GM12878 (cell line): Measurements from ENCODE around the gene CTSS. TPM values are rescaled to one million over a fixed set of nuclear protein-coding genes. Genes with fewer than 3 reads are reported as not detected.

Source experiments
- ATAC-seq: fragments of 200-7000 bp; cut with Tn5 transposase; 3 replicates; pipeline ENCODE4 v1.9.1; 2020; ENCODE audit warnings: mild to moderate bottlenecking, moderate library complexity
- BruUV-seq: library from RNA; stranded (reverse); fragments of 400-500 nt; replicated peaks from 2 replicates; lab custom pipeline; 2021; lab: Mats Ljungman, UMichigan
- CTCF ChIA-PET: fragments of 300-600 bp; sonication (Branson Sonifier 250); formaldehyde crosslinking; extraction: SDS; loops from one replicate; lab custom pipeline; 2021; ENCODE audit warnings: inconsistent platforms; lab: Yijun Ruan, JAX
- POLR2A ChIA-PET: fragments of 350-600 bp; formaldehyde crosslinking; extraction: SDS; loops from one replicate; lab custom pipeline; 2021; ENCODE audit warnings: inconsistent platforms; lab: Charles Lee
- RAD21 ChIA-PET: fragments of 300-600 bp; sonication (Branson Sonifier 250); formaldehyde crosslinking; loops from one replicate; lab custom pipeline; 2023; ENCODE audit warnings: antibody characterized with exemption; ENCODE audit not compliant: unreplicated experiment; lab: Charles Lee
- SMC1A ChIA-PET: fragments of 300-600 bp; sonication (Branson Sonifier 250); formaldehyde crosslinking; loops from one replicate; lab custom pipeline; 2023; ENCODE audit not compliant: unreplicated experiment, uncharacterized antibody; lab: Charles Lee
- DNase-seq: peaks from one replicate; pipeline ENCODE4 v3.0.0-alpha.2; 2011; ENCODE audit warnings: low read depth, low spot score
- FAIRE-seq: peaks from 3 replicates; lab custom pipeline; 2011; peaks lifted over from hg19 to GRCh38; lab: Jason Lieb, UNC
- H2AFZ ChIP-seq: 2 replicates; pipeline ENCODE4 v1.6.0; 2011; ENCODE audit warnings: low read depth, low read length, control low read depth; ENCODE audit not compliant: control insufficient read depth
- H3K27ac ChIP-seq: 2 replicates; pipeline ENCODE4 v1.5.1; 2011; ENCODE audit warnings: control low read depth; ENCODE audit not compliant: control insufficient read depth, insufficient read depth
- H3K27me3 ChIP-seq, 2 experiments: replicated peaks in 1 of 2; 2 replicates each; pipeline versions ENCODE4 v1.6.0 to v1.6.1; 2011; ENCODE audit warnings: low read length in 1 of 2; ENCODE audit not compliant: control insufficient read depth in 2 of 2, insufficient read depth in 2 of 2
- H3K36me3 ChIP-seq, 2 experiments: 2 replicates each; pipeline ENCODE4 v1.5.1; 2011; ENCODE audit warnings: low read length in 1 of 2; ENCODE audit not compliant: control insufficient read depth in 2 of 2, insufficient read depth in 2 of 2
- H3K4me1 ChIP-seq: 2 replicates; pipeline ENCODE4 v1.6.1; 2011; ENCODE audit warnings: mild to moderate bottlenecking, low read length, moderate library complexity, mixed read lengths; ENCODE audit not compliant: control insufficient read depth, insufficient read depth
- H3K4me2 ChIP-seq: 2 replicates; pipeline ENCODE4 v1.6.0; 2011; ENCODE audit warnings: control low read depth; ENCODE audit not compliant: control insufficient read depth, insufficient read depth
- H3K4me3 ChIP-seq: fragments of 200-600 bp; sonication (generic); 2 replicates; pipeline ENCODE4 v1.5.1; 2016
- H3K79me2 ChIP-seq: 2 replicates; pipeline ENCODE4 v1.6.0; 2011; ENCODE audit warnings: low read length; ENCODE audit not compliant: control insufficient read depth, insufficient read depth
- H3K9ac ChIP-seq: 2 replicates; pipeline ENCODE4 v1.8.0; 2011; ENCODE audit warnings: low read length, control low read depth, mixed read lengths; ENCODE audit not compliant: control insufficient read depth, insufficient read depth
- H3K9me3 ChIP-seq: replicated peaks from 3 replicates; pipeline ENCODE4 v1.5.1; 2011; ENCODE audit warnings: mild to moderate bottlenecking, low read length; ENCODE audit not compliant: control insufficient read depth, insufficient read depth
- H4K20me1 ChIP-seq: 2 replicates; pipeline ENCODE4 v1.6.0; 2011; ENCODE audit not compliant: control insufficient read depth, insufficient read depth
- ATF2 ChIP-seq: IDR thresholded peaks from 2 replicates; pipeline ENCODE4 v1.6.1; 2012; ENCODE audit warnings: low read length, inconsistent platforms
- BCLAF1 ChIP-seq: fragments of 450-650 bp; IDR thresholded peaks from 2 replicates; pipeline ENCODE4 v1.6.1; 2017; ENCODE audit warnings: antibody characterized with exemption, mild to moderate bottlenecking, moderate library complexity
- CEBPB ChIP-seq, 2 experiments: fragments of 150-350 bp in 1 of 2; IDR thresholded peaks; 2 replicates each; pipeline ENCODE4 v1.6.1; 2012 to 2014; ENCODE audit warnings: low read depth in 2 of 2, low read length in 2 of 2, borderline replicate concordance in 1 of 2, inconsistent platforms in 1 of 2
- DPF2 ChIP-seq: fragments of 450-650 bp; IDR thresholded peaks from 2 replicates; pipeline ENCODE4 v1.6.1; 2017; ENCODE audit warnings: mild to moderate bottlenecking
- E4F1 ChIP-seq: fragments of 450-650 bp; IDR thresholded peaks from 2 replicates; pipeline ENCODE4 v1.6.1; 2018; ENCODE audit warnings: borderline replicate concordance, mild to moderate bottlenecking; ENCODE audit not compliant: partially characterized antibody
- HDGF ChIP-seq: fragments of 450-650 bp; IDR thresholded peaks from 2 replicates; pipeline ENCODE4 v1.6.1; 2016; ENCODE audit warnings: antibody characterized with exemption
- IKZF2 ChIP-seq, 2 experiments: fragments of 450-650 bp; IDR thresholded peaks; 2 replicates each; pipeline ENCODE4 v1.6.1; 2017; ENCODE audit warnings: mild to moderate bottlenecking in 2 of 2, moderate library complexity in 2 of 2
- IRF4 ChIP-seq: IDR thresholded peaks from 2 replicates; pipeline ENCODE4 v1.6.1; 2011; ENCODE audit warnings: low read depth, low read length
- LARP7 ChIP-seq: fragments of 450-650 bp; IDR thresholded peaks from 2 replicates; pipeline ENCODE4 v1.6.1; 2017; ENCODE audit warnings: mild to moderate bottlenecking
- MTA2 ChIP-seq: fragments of 450-650 bp; IDR thresholded peaks from 2 replicates; pipeline ENCODE4 v1.6.1; 2016; ENCODE audit warnings: low read depth, mild to moderate bottlenecking, moderate library complexity
- NFYA ChIP-seq: IDR thresholded peaks from 2 replicates; pipeline ENCODE4 v1.6.1; 2011; ENCODE audit warnings: low read depth, mild to moderate bottlenecking, low read length, improper control_type of control experiment, borderline replicate concordance
- PBX3 ChIP-seq: IDR thresholded peaks from 2 replicates; pipeline ENCODE4 v1.6.1; 2011; ENCODE audit warnings: mild to moderate bottlenecking, low read depth, low read length, moderate library complexity; ENCODE audit not compliant: insufficient replicate concordance
- PML ChIP-seq: IDR thresholded peaks from 2 replicates; pipeline ENCODE4 v1.6.1; 2012; ENCODE audit warnings: low read length, inconsistent platforms
- POLR2AphosphoS2 ChIP-seq: IDR thresholded peaks from 2 replicates; pipeline ENCODE4 v1.6.1; 2011; ENCODE audit warnings: low read depth, mild to moderate bottlenecking, low read length, improper control_type of control experiment, moderate library complexity
- RAD21 ChIP-seq: IDR thresholded peaks from 2 replicates; pipeline ENCODE4 v1.6.1; 2011; ENCODE audit warnings: mild to moderate bottlenecking, low read depth, low read length, moderate library complexity; ENCODE audit not compliant: insufficient read depth
- STAT1 ChIP-seq: fragments of 450-650 bp; conservative IDR thresholded peaks from 2 replicates; pipeline ENCODE4 v1.6.1; 2014; ENCODE audit warnings: antibody characterized with exemption, mild to moderate bottlenecking
- WRNIP1 ChIP-seq: IDR thresholded peaks from 2 replicates; pipeline ENCODE4 v1.6.1; 2011; ENCODE audit warnings: low read depth, low read length, improper control_type of control experiment, borderline replicate concordance
- WGBS: methylation state at CpG from one replicate; pipeline ENCODE4 v1.1.6; 2016; ENCODE audit warnings: low lambda C conversion rate; ENCODE audit not compliant: insufficient replicate concordance, insufficient coverage; ENCODE audit errors: missing lambda C conversion rate; 5-methylcytosine and 5-hydroxymethylcytosine counted together
- in situ Hi-C: fragments of 300-500 bp; cut with MboI; formaldehyde crosslinking; loops from 9 replicates; pipeline ENCODE4 v1.14.3; 2018; ENCODE audit warnings: mixed read lengths
- intact Hi-C: fragments of 100-400 bp; cut with micrococcal nuclease; formaldehyde crosslinking; loops from one replicate; pipeline ENCODE4 v1.14.2; 2022; ENCODE audit not compliant: unreplicated experiment
- polyA plus RNA-seq, 11 experiments: library from polyadenylated mRNA; depleted of rRNA in 4 of 11; unstranded in 6 of 11; stranded (reverse) in 5 of 11; fragments of >200 nt; fragmentation: Nextera tagmentation in 4 of 11; fragmentation: Illumina TruSeq in 1 of 11; extraction: Ambion mirVana in 4 of 11; extraction: Trizol in 1 of 11; gene quantifications; 1 replicate in 1 of 11; 2 replicates in 10 of 11; pipeline versions ENCODE4 v1.2.1 to v1.2.3, GENCODE V29; 2011 to 2016; ENCODE audit warnings: inconsistent platforms in 2 of 11, missing spikeins in 2 of 11, low read depth in 1 of 11
- total RNA-seq, 4 experiments: library from RNA; depleted of rRNA in 3 of 4; stranded (reverse); fragments of >200 nt in 3 of 4; fragmentation: Illumina TruSeq in 1 of 4; extraction: Trizol in 1 of 4; gene quantifications; 2 replicates each; pipeline versions ENCODE4 v1.2.1 to v1.2.3, GENCODE V29; 2013 to 2021

The CTSS gene
- total and polyA plus RNA-seq, 10 of the 15 experiments (the other 5 are each of a cell fraction or from before 2014, with no cell fraction given): 32.8 to 174 (median 60.9) TPM

GRCh38 chr1:150761801-150762200, 3.8 kb downstream of the CTSS start:
- H3K4me1 ChIP-seq: peaks cover 9% of the 10 kb centered on the region
- H3K9ac ChIP-seq: no peak overlapping the region
- whole genome bisulfite sequencing: 100% methylated on average over 1 of the region's 1 CpG
- H3K27ac ChIP-seq: no peak overlapping the region
- H3K4me3 ChIP-seq: no peak overlapping the region
- peaks cover 44% of the 10 kb centered on the region for H3K79me2 ChIP-seq
- no TSS peak for BruUV-seq
- FAIRE-seq (no peak), ATAC-seq (no peak), DNase-seq (no peak)
- H3K27me3 ChIP-seq: no peaks in the 10 kb centered on the region
- in situ Hi-C loops (no loop called here), intact Hi-C loops (loop anchor here (5.0 to 10.0 kb wide), 5 partner anchors 50 to 213 kb away; partner anchors contain the start of genes ARNT, CERS2 and ENSA)
- ChIA-PET SMC1A (interaction anchor here (2.0 kb wide), 1 partner anchor 9 kb away, joined by 5 read pairs; no protein-coding TSS in a partner anchor), POLR2A (no interaction called here), RAD21 (no interaction called here), CTCF (no interaction called here)
- no peaks in the 10 kb centered on the region; the same call in 1 of the 2 replicates for H4K20me1 ChIP-seq
- H3K9me3 ChIP-seq: peaks cover 5% of the 10 kb centered on the region; the same call in 2 of the 3 replicates
- H3K4me2 ChIP-seq: no peak overlapping the region
- H3K36me3 ChIP-seq: peaks cover 0 to 17% of the 10 kb centered on the region in 2 experiments; a peak in 3 of 4 replicates
- H2AFZ ChIP-seq: no peak overlapping the region
- TF ChIP-seq LARP7 (no peak), DPF2 (no peak), IRF4 (no peak), IKZF2 (IDR thresholded peaks at IDR 0.05) (no peak), BCLAF1 (no peak), NFYA (no peak), E4F1 (no peak), ATF2 (no peak), WRNIP1 (no peak), RAD21 (no peak), STAT1 (no peak), PML (no peak), CEBPB (IDR thresholded peaks at IDR 0.05; ENCODE audit: borderline replicate concordance in 1 of 2, low read depth in 2 of 2, low read length in 2 of 2) (no peak), PBX3 (no peak), HDGF (no peak), POLR2AphosphoS2 (no peak), MTA2 (no peak)
